ENCODE data around the gene ELOF1. TPM values are rescaled to one million over a fixed set of nuclear protein-coding genes. Genes with fewer than 3 reads are reported as not detected.

ELOF1 gene
- total and polyA plus RNA-seq, 2 donors (not counting 3 experiments of a cell fraction or from before 2014, with no cell fraction given): 49.9 to 80.2 TPM

DNA sequence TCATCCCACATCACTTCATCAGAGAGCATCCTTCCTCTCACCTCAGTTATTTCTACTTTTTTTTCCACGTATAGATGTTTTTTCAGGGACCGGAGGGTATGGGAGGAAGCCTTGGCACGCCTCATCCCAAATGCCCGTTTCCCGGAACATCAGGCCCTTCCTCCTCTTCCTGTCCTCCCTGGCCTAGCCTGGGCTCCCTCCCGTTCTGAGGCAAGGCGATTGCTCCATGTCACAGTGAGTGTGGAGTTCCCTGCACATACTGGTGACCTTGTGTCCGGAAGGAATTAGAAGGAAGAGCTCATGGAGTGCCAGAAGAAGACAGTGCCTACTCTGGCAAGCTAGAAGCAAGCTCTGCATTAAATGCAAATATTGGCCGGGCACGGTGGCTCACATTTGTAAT is 37.1 kb upstream of the ELOF1 start:
- H3K79me2 ChIP-seq (ENCODE audit: control insufficient read depth, insufficient read depth, low read length): peaks cover 34% of the 10 kb centered on the region
- intact Hi-C loops (cut with micrococcal nuclease): loop anchor here (2.0 to 10.0 kb wide), 3 partner anchors 31 to 389 kb away; partner anchors contain the start of gene ZNF823
- H3K4me3 ChIP-seq (replicated peaks in 1 of 3; ENCODE audit: insufficient read depth in 1 of 3, low read depth in 1 of 3, low read length in 3 of 3): no peak overlapping the region
- no peak for TF ChIP-seq POLR2A (IDR thresholded peaks at IDR 0.05; ENCODE audit: low read depth, low read length)
- no peak for TF ChIP-seq GATA2 (IDR thresholded peaks at IDR 0.05; ENCODE audit: insufficient read depth, insufficient read length, low read depth, low read length)
- TF ChIP-seq, protein P1, sequence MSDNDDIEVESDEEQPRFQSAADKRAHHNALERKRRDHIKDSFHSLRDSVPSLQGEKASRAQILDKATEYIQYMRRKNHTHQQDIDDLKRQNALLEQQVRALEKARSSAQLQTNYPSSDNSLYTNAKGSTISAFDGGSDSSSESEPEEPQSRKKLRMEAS (IDR thresholded peaks at IDR 0.05; ENCODE audit: insufficient read depth, insufficient read length): no peak
- TF ChIP-seq FOS (IDR thresholded peaks at IDR 0.05; ENCODE audit: borderline replicate concordance, insufficient read depth, low read length): no peak
- no peak for TF ChIP-seq MYC (IDR thresholded peaks at IDR 0.05; ENCODE audit: low read depth, low read length)
- no peak for TF ChIP-seq JUN (IDR thresholded peaks at IDR 0.05; ENCODE audit: borderline replicate concordance, insufficient read depth, insufficient read length, low read depth)
- TF ChIP-seq, protein P2, sequence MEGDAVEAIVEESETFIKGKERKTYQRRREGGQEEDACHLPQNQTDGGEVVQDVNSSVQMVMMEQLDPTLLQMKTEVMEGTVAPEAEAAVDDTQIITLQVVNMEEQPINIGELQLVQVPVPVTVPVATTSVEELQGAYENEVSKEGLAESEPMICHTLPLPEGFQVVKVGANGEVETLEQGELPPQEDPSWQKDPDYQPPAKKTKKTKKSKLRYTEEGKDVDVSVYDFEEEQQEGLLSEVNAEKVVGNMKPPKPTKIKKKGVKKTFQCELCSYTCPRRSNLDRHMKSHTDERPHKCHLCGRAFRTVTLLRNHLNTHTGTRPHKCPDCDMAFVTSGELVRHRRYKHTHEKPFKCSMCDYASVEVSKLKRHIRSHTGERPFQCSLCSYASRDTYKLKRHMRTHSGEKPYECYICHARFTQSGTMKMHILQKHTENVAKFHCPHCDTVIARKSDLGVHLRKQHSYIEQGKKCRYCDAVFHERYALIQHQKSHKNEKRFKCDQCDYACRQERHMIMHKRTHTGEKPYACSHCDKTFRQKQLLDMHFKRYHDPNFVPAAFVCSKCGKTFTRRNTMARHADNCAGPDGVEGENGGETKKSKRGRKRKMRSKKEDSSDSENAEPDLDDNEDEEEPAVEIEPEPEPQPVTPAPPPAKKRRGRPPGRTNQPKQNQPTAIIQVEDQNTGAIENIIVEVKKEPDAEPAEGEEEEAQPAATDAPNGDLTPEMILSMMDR (IDR thresholded peaks at IDR 0.05; ENCODE audit: extremely low read depth in 1 of 2, insufficient read depth in 1 of 2, low read depth in 1 of 2, low read length in 2 of 2): no peak
- TF ChIP-seq EZH2 (IDR thresholded peaks at IDR 0.05; ENCODE audit: borderline replicate concordance, low read depth, low read length, severe bottlenecking): no peak
- TF ChIP-seq POLR2AphosphoS5 (IDR thresholded peaks at IDR 0.05; ENCODE audit: insufficient read depth, low read depth, low read length): no peak
- no TSS peak for BruUV-seq (replicated peaks)
- H4K20me1 ChIP-seq (replicated peaks; ENCODE audit: control insufficient read depth, extremely low read depth, insufficient read depth, low read length): no peaks in the 10 kb centered on the region
- H3K4me2 ChIP-seq (ENCODE audit: insufficient read depth, low read length): no peak overlapping the region
- dilution Hi-C loops (cut with MboI; ENCODE audit: extremely low pct_ligation_motif_present, low sequenced_read_pairs): no loop called here
- peak; percentile 37 for FAIRE-seq
- no peaks in the 10 kb centered on the region for H3K27me3 ChIP-seq (ENCODE audit: control insufficient read depth in 2 of 2, insufficient read depth in 2 of 2, low read length in 2 of 2)
- POLR2A ChIA-PET: no interaction called here
- no peak overlapping the region for H3K9ac ChIP-seq (replicated peaks; ENCODE audit: extremely low read depth, insufficient read depth, low read length)
- H3K27ac ChIP-seq (ENCODE audit: insufficient read depth, low read depth, low read length): no peak overlapping the region
- peaks cover 8% of the 10 kb centered on the region for H3K4me1 ChIP-seq (ENCODE audit: control insufficient read depth, extremely low read depth, insufficient read depth, low read length)
- no peaks in the 10 kb centered on the region for H3K9me1 ChIP-seq (replicated peaks; ENCODE audit: control insufficient read depth, extremely low read depth, insufficient read depth, low read length)
- H3K36me3 ChIP-seq (ENCODE audit: control insufficient read depth in 2 of 2, extremely low read depth in 1 of 2, insufficient read depth in 2 of 2, low read length in 2 of 2): no peaks in the 10 kb centered on the region
- H2AFZ ChIP-seq (ENCODE audit: low read depth, low read length): peak overlapping the region; percentile 79
- CTCF ChIA-PET: no interaction called here
- H3K9me3 ChIP-seq (replicated peaks; ENCODE audit: control insufficient read depth, insufficient read depth, low read length): no peaks in the 10 kb centered on the region
- DNase-seq (ENCODE audit: low read depth, low spot score): no peak
